ENCODE results near the gene BANP.
"Not testable (repeated sequence)": the region's sequence is repeated elsewhere in the genome, so short reads cannot be mapped to it uniquely, and the experiment has no call there.

The BANP gene

GRCh38 chr16:88113545-88114045, 162.4 kb downstream of the BANP start:
- no peak overlapping the region for H3K4me3 ChIP-seq (ENCODE audit: low read depth, low read length, poor library complexity, severe bottlenecking)
- H3K27ac ChIP-seq (ENCODE audit: low read depth, low read length, poor library complexity, severe bottlenecking), result no peak overlapping the region
- H3K9me2 ChIP-seq (ENCODE audit: low read depth, low read length), result no peaks in the 10 kb centered on the region
- no peaks in the 10 kb centered on the region for H3F3A ChIP-seq (ENCODE audit: insufficient read depth, low read length)
- H3K27me3 ChIP-seq (ENCODE audit: insufficient read depth, low read length), result peaks cover 3% of the 10 kb centered on the region; the same call in 1 of the 2 replicates
- no peaks in the 10 kb centered on the region for H3K79me2 ChIP-seq (ENCODE audit: insufficient read depth, low read length)
- no peaks in the 10 kb centered on the region for H3K36me3 ChIP-seq (ENCODE audit: insufficient read depth, low read length)
- no peak overlapping the region for H2AFZ ChIP-seq (ENCODE audit: low read length)
- no peaks in the 10 kb centered on the region for H3K9me3 ChIP-seq (ENCODE audit: low read length)
- H3K9ac ChIP-seq (ENCODE audit: low read length), result no peak overlapping the region
- no peak overlapping the region for H3K4me2 ChIP-seq (ENCODE audit: low read length)
- H3K4me1 ChIP-seq (ENCODE audit: insufficient read depth, low read length, severe bottlenecking), result no peaks in the 10 kb centered on the region
- no peaks in the 10 kb centered on the region for H4K20me1 ChIP-seq (ENCODE audit: insufficient read depth, low read length)
- no peak for TF ChIP-seq EZH2 (IDR thresholded peaks at IDR 0.05; ENCODE audit: borderline replicate concordance, low read length)
- TF ChIP-seq CTCF (IDR thresholded peaks at IDR 0.05; ENCODE audit: low read length), result no peak

- H3K9me2 ChIP-seq (ENCODE audit: low read depth, low read length); H3K79me2 ChIP-seq (ENCODE audit: insufficient read depth, low read length); H2AFZ ChIP-seq (ENCODE audit: low read length); H3K27me3 ChIP-seq (ENCODE audit: insufficient read depth, low read length); H3K4me2 ChIP-seq (ENCODE audit: low read length); H3K27ac ChIP-seq (ENCODE audit: low read depth, low read length, poor library complexity, severe bottlenecking); H3K9me3 ChIP-seq (ENCODE audit: low read length); H3K4me1 ChIP-seq (ENCODE audit: insufficient read depth, low read length, severe bottlenecking); H3F3A ChIP-seq (ENCODE audit: insufficient read depth, low read length); H3K36me3 ChIP-seq (ENCODE audit: insufficient read depth, low read length); H3K4me3 ChIP-seq (ENCODE audit: low read depth, low read length, poor library complexity, severe bottlenecking); H4K20me1 ChIP-seq (ENCODE audit: insufficient read depth, low read length); H3K9ac ChIP-seq (ENCODE audit: low read length): not testable (repeated sequence)
These were observed 163.5 kb downstream of the BANP start for GRCh38 chr16:88114541-88115228.

GRCh38 chr16:88116121-88116520, 164.9 kb downstream of the BANP start:
- Histone ChIP-seq H3K4me3 (ENCODE audit: low read depth, low read length, poor library complexity, severe bottlenecking) (no peak overlapping the region), H3K9me2 (ENCODE audit: low read depth, low read length) (no peaks in the 10 kb centered on the region), H3K27me3 (ENCODE audit: insufficient read depth, low read length) (peaks cover 3% of the 10 kb centered on the region; the same call in 1 of the 2 replicates), H3K9me3 (ENCODE audit: low read length) (no peaks in the 10 kb centered on the region), H3K27ac (ENCODE audit: low read depth, low read length, poor library complexity, severe bottlenecking) (no peak overlapping the region), H3F3A (ENCODE audit: insufficient read depth, low read length) (no peaks in the 10 kb centered on the region), H3K36me3 (ENCODE audit: insufficient read depth, low read length) (no peaks in the 10 kb centered on the region), H3K4me2 (ENCODE audit: low read length) (no peak overlapping the region), H3K79me2 (ENCODE audit: insufficient read depth, low read length) (no peaks in the 10 kb centered on the region), H2AFZ (ENCODE audit: low read length) (no peak overlapping the region), H3K9ac (ENCODE audit: low read length) (no peak overlapping the region), H3K4me1 (ENCODE audit: insufficient read depth, low read length, severe bottlenecking) (no peaks in the 10 kb centered on the region), H4K20me1 (ENCODE audit: insufficient read depth, low read length) (no peaks in the 10 kb centered on the region)
- TF ChIP-seq CTCF (IDR thresholded peaks at IDR 0.05; ENCODE audit: low read length) (no peak), EZH2 (IDR thresholded peaks at IDR 0.05; ENCODE audit: borderline replicate concordance, low read length) (no peak)

GRCh38 chr16:88117476-88117868, 166.2 kb downstream of the BANP start:
- H3K27ac ChIP-seq (ENCODE audit: low read depth, low read length, poor library complexity, severe bottlenecking), result no peak overlapping the region
- H3K36me3 ChIP-seq (ENCODE audit: insufficient read depth, low read length), result no peaks in the 10 kb centered on the region
- no peak for TF ChIP-seq EZH2 (IDR thresholded peaks at IDR 0.05; ENCODE audit: borderline replicate concordance, low read length)
- no peak for TF ChIP-seq CTCF (IDR thresholded peaks at IDR 0.05; ENCODE audit: low read length)
- H3K79me2 ChIP-seq (ENCODE audit: insufficient read depth, low read length), result no peaks in the 10 kb centered on the region
- H3K9ac ChIP-seq (ENCODE audit: low read length), result no peak overlapping the region
- no peak overlapping the region for H2AFZ ChIP-seq (ENCODE audit: low read length)
- no peaks in the 10 kb centered on the region for H3K27me3 ChIP-seq (ENCODE audit: insufficient read depth, low read length)
- no peaks in the 10 kb centered on the region for H4K20me1 ChIP-seq (ENCODE audit: insufficient read depth, low read length)
- no peaks in the 10 kb centered on the region for H3K9me2 ChIP-seq (ENCODE audit: low read depth, low read length)
- no peaks in the 10 kb centered on the region for H3K4me1 ChIP-seq (ENCODE audit: insufficient read depth, low read length, severe bottlenecking)
- no peaks in the 10 kb centered on the region for H3K9me3 ChIP-seq (ENCODE audit: low read length)
- no peak overlapping the region for H3K4me3 ChIP-seq (ENCODE audit: low read depth, low read length, poor library complexity, severe bottlenecking)
- no peak overlapping the region for H3K4me2 ChIP-seq (ENCODE audit: low read length)
- H3F3A ChIP-seq (ENCODE audit: insufficient read depth, low read length), result no peaks in the 10 kb centered on the region

Measured in OCI-LY1 (cell line).